Endothelial cell of umbilical vein (primary cell): Measurements from ENCODE around the gene SMIM38.

Experiments used
- EZH2 ChIP-seq: IDR thresholded peaks from 2 replicates; pipeline ENCODE4 v1.6.1; 2012; ENCODE audit warnings: borderline replicate concordance, low read depth, mild to moderate bottlenecking, moderate library complexity, low read length, inconsistent platforms; ENCODE audit not compliant: severe bottlenecking
- MYC ChIP-seq: IDR thresholded peaks from one replicate; pipeline ENCODE4 v1.6.1; 2011; ENCODE audit warnings: mild to moderate bottlenecking, low read depth, low read length
- POLR2A ChIP-seq: IDR thresholded peaks from 2 replicates; pipeline ENCODE4 v1.6.1; 2012; ENCODE audit warnings: low read depth, mild to moderate bottlenecking, control low read depth, low read length
- POLR2AphosphoS5 ChIP-seq: IDR thresholded peaks from 2 replicates; pipeline ENCODE4 v1.6.1; 2012; ENCODE audit warnings: low read depth, mild to moderate bottlenecking, control low read depth, low read length, moderate library complexity; ENCODE audit not compliant: insufficient read depth
- TF ChIP-seq, protein P1 (sequence below), 2 donors: IDR thresholded peaks; 1 replicate in 1 of 2; 2 replicates in 1 of 2; pipeline ENCODE4 v1.5.1; 2011; ENCODE audit warnings: low read length in 2 of 2, mild to moderate bottlenecking in 2 of 2, moderate library complexity in 2 of 2, control low read depth in 1 of 2, inconsistent platforms in 1 of 2, low read depth in 1 of 2; ENCODE audit not compliant: insufficient read depth in 1 of 2; ENCODE audit errors: extremely low read depth in 1 of 2
- TF ChIP-seq, protein P2 (sequence below): IDR thresholded peaks from 2 replicates; pipeline ENCODE4 v1.6.1; 2011; ENCODE audit not compliant: insufficient read depth, insufficient read length

GRCh38 chr11:69195824-69196782 is 40.4 kb downstream of the SMIM38 start:
- TF ChIP-seq EZH2 (no peak), POLR2A (no peak), POLR2AphosphoS5 (no peak), MYC (no peak)
- TF ChIP-seq, protein P1, sequence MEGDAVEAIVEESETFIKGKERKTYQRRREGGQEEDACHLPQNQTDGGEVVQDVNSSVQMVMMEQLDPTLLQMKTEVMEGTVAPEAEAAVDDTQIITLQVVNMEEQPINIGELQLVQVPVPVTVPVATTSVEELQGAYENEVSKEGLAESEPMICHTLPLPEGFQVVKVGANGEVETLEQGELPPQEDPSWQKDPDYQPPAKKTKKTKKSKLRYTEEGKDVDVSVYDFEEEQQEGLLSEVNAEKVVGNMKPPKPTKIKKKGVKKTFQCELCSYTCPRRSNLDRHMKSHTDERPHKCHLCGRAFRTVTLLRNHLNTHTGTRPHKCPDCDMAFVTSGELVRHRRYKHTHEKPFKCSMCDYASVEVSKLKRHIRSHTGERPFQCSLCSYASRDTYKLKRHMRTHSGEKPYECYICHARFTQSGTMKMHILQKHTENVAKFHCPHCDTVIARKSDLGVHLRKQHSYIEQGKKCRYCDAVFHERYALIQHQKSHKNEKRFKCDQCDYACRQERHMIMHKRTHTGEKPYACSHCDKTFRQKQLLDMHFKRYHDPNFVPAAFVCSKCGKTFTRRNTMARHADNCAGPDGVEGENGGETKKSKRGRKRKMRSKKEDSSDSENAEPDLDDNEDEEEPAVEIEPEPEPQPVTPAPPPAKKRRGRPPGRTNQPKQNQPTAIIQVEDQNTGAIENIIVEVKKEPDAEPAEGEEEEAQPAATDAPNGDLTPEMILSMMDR (IDR thresholded peaks at IDR 0.05; ENCODE audit: extremely low read depth in 1 of 2, insufficient read depth in 1 of 2, low read depth in 1 of 2, low read length in 2 of 2): no peak
- TF ChIP-seq, protein P2, sequence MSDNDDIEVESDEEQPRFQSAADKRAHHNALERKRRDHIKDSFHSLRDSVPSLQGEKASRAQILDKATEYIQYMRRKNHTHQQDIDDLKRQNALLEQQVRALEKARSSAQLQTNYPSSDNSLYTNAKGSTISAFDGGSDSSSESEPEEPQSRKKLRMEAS: no peak
